Stimulated activated naive CD8-positive, alpha-beta T cell treated with anti-CD3 and anti-CD28 coated beads, Interleukin-15, amount 100 ng/mL, for 72 hours (primary cell): Measurements from ENCODE around the gene SLC26A6.

ENCODE experiments used
- ATAC-seq: fragments of 150-1000 bp; cut with Tn5 transposase; 2 replicates; pipeline ENCODE4 v1.10.0; 2021; ENCODE audit warnings: mild to moderate bottlenecking, moderate library complexity
- DNase-seq, 2 donors: peaks; one replicate each; pipeline ENCODE4 v3.0.0; 2021 to 2022
- H3K27ac Mint-ChIP-seq, 2 donors: one replicate each; pipeline ENCODE4 v1.8.0; 2022; ENCODE audit warnings: mild to moderate bottlenecking in 2 of 2, mixed read lengths in 2 of 2, moderate library complexity in 2 of 2
- H3K27me3 Mint-ChIP-seq: one replicate; pipeline ENCODE4 v1.8.0; 2022; ENCODE audit warnings: mixed read lengths
- H3K4me1 Mint-ChIP-seq: one replicate; pipeline ENCODE4 v1.8.0; 2022; ENCODE audit warnings: mild to moderate bottlenecking, mixed read lengths
- H3K4me3 Mint-ChIP-seq, 2 donors: one replicate each; pipeline ENCODE4 v1.8.0; 2022; ENCODE audit warnings: mild to moderate bottlenecking in 2 of 2, mixed read lengths in 2 of 2, moderate library complexity in 1 of 2
- H3K9me3 Mint-ChIP-seq, 2 donors: one replicate each; pipeline ENCODE4 v1.8.0; 2022; ENCODE audit warnings: mixed read lengths in 2 of 2

SLC26A6 gene

GRCh38 chr3:48625600-48625999 is 9.7 kb downstream of the SLC26A6 start:
- peak overlapping the region in 1 of 2 donors; percentile 69 for H3K27ac Mint-ChIP-seq
- DNase-seq (no peak), ATAC-seq (no peak)
- H3K9me3 Mint-ChIP-seq = no peaks in the 10 kb centered on the region
- no peaks in the 10 kb centered on the region for H3K27me3 Mint-ChIP-seq
- peaks cover 14% of the 10 kb centered on the region for H3K4me1 Mint-ChIP-seq
- no peak overlapping the region for H3K4me3 Mint-ChIP-seq

GRCh38 chr3:48624767-48625166 is 10.5 kb downstream of the SLC26A6 start:
- Mint-ChIP-seq H3K9me3 (no peaks in the 10 kb centered on the region), H3K27me3 (no peaks in the 10 kb centered on the region), H3K4me3 (no peak overlapping the region), H3K27ac (peak overlapping the region in 1 of 2 donors; percentile 45), H3K4me1 (peaks cover 14% of the 10 kb centered on the region)
- ATAC-seq (no peak), DNase-seq (no peak)

GRCh38 chr3:48623851-48624547 is 11.3 kb downstream of the SLC26A6 start:
- ATAC-seq (no peak), DNase-seq (no peak)
- H3K27me3 Mint-ChIP-seq = no peaks in the 10 kb centered on the region
- peak overlapping the region; percentile 65 to 76 for H3K27ac Mint-ChIP-seq
- peaks cover 14% of the 10 kb centered on the region for H3K4me1 Mint-ChIP-seq
- H3K4me3 Mint-ChIP-seq = no peak overlapping the region
- H3K9me3 Mint-ChIP-seq = no peaks in the 10 kb centered on the region

- Mint-ChIP-seq H3K4me3 (no peak within 1 kb of the TSS), H3K27me3 (no peaks in the 10 kb centered on the region), H3K27ac (no peak within 1 kb of the TSS), H3K9me3 (peaks cover 7 to 10% of the 10 kb centered on the region in 2 donors), H3K4me1 (peaks cover 14% of the 10 kb centered on the region)
- no peak for ATAC-seq
- DNase-seq = no peak
These were observed 13.8 kb downstream of the SLC26A6 start, which contains the start of gene TMEM89 for GRCh38 chr3:48621461-48621869. Gene TMEM89 (minus strand): TSS chr3:48621769. CDS start chr3:48621756, 13 bp downstream.

GRCh38 chr3:48619541-48620524 is 15.4 kb downstream of the SLC26A6 start:
- Mint-ChIP-seq H3K27me3 (no peaks in the 10 kb centered on the region), H3K9me3 (peaks cover 7 to 10% of the 10 kb centered on the region in 2 donors), H3K4me1 (peaks cover 16% of the 10 kb centered on the region), H3K27ac (no peak overlapping the region), H3K4me3 (no peak overlapping the region)
- no peak for DNase-seq
- no peak for ATAC-seq

GRCh38 chr3:48617559-48617958 is 17.7 kb downstream of the SLC26A6 start:
- Mint-ChIP-seq H3K4me1 (peaks cover 17% of the 10 kb centered on the region), H3K4me3 (no peak overlapping the region), H3K9me3 (peaks cover 7 to 10% of the 10 kb centered on the region in 2 donors), H3K27me3 (no peaks in the 10 kb centered on the region), H3K27ac (peak overlapping the region in 1 of 2 donors; percentile 25)
- DNase-seq (no peak), ATAC-seq (no peak)

- DNase-seq = no peak
- H3K4me1 Mint-ChIP-seq = peaks cover 17% of the 10 kb centered on the region
- peak; percentile 52 for ATAC-seq
- peaks cover 7 to 10% of the 10 kb centered on the region in 2 donors for H3K9me3 Mint-ChIP-seq
- H3K27me3 Mint-ChIP-seq = no peaks in the 10 kb centered on the region
- peak overlapping the region; percentile 9 to 16 for H3K4me3 Mint-ChIP-seq
- peak overlapping the region; percentile 70 to 96 for H3K27ac Mint-ChIP-seq
These were observed 21.2 kb downstream of the SLC26A6 start for GRCh38 chr3:48614044-48614443.

- Mint-ChIP-seq H3K9me3 (peaks cover 3 to 6% of the 10 kb centered on the region in 2 donors), H3K27me3 (no peaks in the 10 kb centered on the region), H3K27ac (peak overlapping the region in 1 of 2 donors; percentile 64), H3K4me3 (no peak overlapping the region), H3K4me1 (peaks cover 29% of the 10 kb centered on the region)
- ATAC-seq = no peak
- DNase-seq = no peak
These were observed 23.0 kb downstream of the SLC26A6 start for GRCh38 chr3:48612309-48612708.

- H3K9me3 Mint-ChIP-seq = no peaks in the 10 kb centered on the region
- no peaks in the 10 kb centered on the region for H3K27me3 Mint-ChIP-seq
- DNase-seq (peak; percentile 93 to 95), ATAC-seq (peak; percentile 99)
- peaks cover 26% of the 10 kb centered on the region for H3K4me1 Mint-ChIP-seq
- H3K27ac Mint-ChIP-seq = peak within 1 kb of the TSS; percentile 99
- H3K4me3 Mint-ChIP-seq = peak within 1 kb of the TSS; percentile 97 to 99
These were observed 25.9 kb downstream of the SLC26A6 start, which contains the start of gene UQCRC1 for GRCh38 chr3:48609088-48610005. Gene UQCRC1 (minus strand): TSS chr3:48609646. CDS start chr3:48609620, 26 bp downstream.

- Mint-ChIP-seq H3K27ac (no peak overlapping the region), H3K4me1 (peaks cover 16% of the 10 kb centered on the region), H3K4me3 (no peak overlapping the region), H3K27me3 (no peaks in the 10 kb centered on the region), H3K9me3 (no peaks in the 10 kb centered on the region)
- ATAC-seq (no peak), DNase-seq (no peak)
These were observed 27.7 kb downstream of the SLC26A6 start for GRCh38 chr3:48607519-48607918.

- Mint-ChIP-seq H3K9me3 (no peaks in the 10 kb centered on the region), H3K27ac (no peak overlapping the region), H3K4me3 (no peak overlapping the region), H3K27me3 (no peaks in the 10 kb centered on the region), H3K4me1 (peaks cover 5% of the 10 kb centered on the region)
- DNase-seq (no peak), ATAC-seq (no peak)
These were observed 33.7 kb downstream of the SLC26A6 start for GRCh38 chr3:48601622-48601994.

GRCh38 chr3:48600711-48601621 is 34.3 kb downstream of the SLC26A6 start:
- Mint-ChIP-seq H3K4me3 (no peak overlapping the region), H3K27ac (no peak overlapping the region), H3K9me3 (no peaks in the 10 kb centered on the region), H3K4me1 (peaks cover 7% of the 10 kb centered on the region), H3K27me3 (peaks cover 5% of the 10 kb centered on the region)
- DNase-seq (no peak), ATAC-seq (no peak)

- no peak for ATAC-seq
- DNase-seq = no peak
- peaks cover 18% of the 10 kb centered on the region for H3K27me3 Mint-ChIP-seq
- H3K9me3 Mint-ChIP-seq = no peaks in the 10 kb centered on the region
- no peak overlapping the region for H3K27ac Mint-ChIP-seq
- no peak overlapping the region for H3K4me3 Mint-ChIP-seq
- peaks cover 11% of the 10 kb centered on the region for H3K4me1 Mint-ChIP-seq
These were observed 35.6 kb downstream of the SLC26A6 start for GRCh38 chr3:48599509-48600285.
